HEK293 (cell line): ENCODE results near the gene C3.

ENCODE experiments used
- CTCF ChIA-PET: fragments of 350-600 bp; formaldehyde crosslinking; extraction: SDS; loops from one replicate; lab custom pipeline; 2021; ENCODE audit warnings: antibody characterized with exemption; lab: Yijun Ruan, JAX
- POLR2A ChIA-PET: fragments of 300-600 bp; formaldehyde crosslinking; extraction: SDS; loops from one replicate; lab custom pipeline; 2020; ENCODE audit warnings: antibody characterized with exemption, inconsistent platforms; lab: Yijun Ruan, JAX
- H3K27ac ChIP-seq: fragments of 200-500 bp; sonication (Bioruptor generic); 2 replicates; pipeline ENCODE4 v1.5.1; 2014; ENCODE audit warnings: low read depth, low read length, control low read depth, inconsistent platforms; ENCODE audit errors: extremely low read depth
- H3K36me3 ChIP-seq, 2 experiments: fragments of 200-500 bp in 1 of 2; sonication (Bioruptor generic) in 1 of 2; 1 replicate in 1 of 2; 2 replicates in 1 of 2; pipeline ENCODE4 v1.5.1; 2014 to 2017; ENCODE audit warnings: inconsistent platforms in 2 of 2, low read length in 2 of 2; ENCODE audit not compliant: control insufficient read depth in 2 of 2, insufficient read depth in 1 of 2
- H3K4me1 ChIP-seq: fragments of 200-500 bp; sonication (Bioruptor generic); 2 replicates; pipeline ENCODE4 v1.5.1; 2014; ENCODE audit warnings: mild to moderate bottlenecking, low read length, inconsistent platforms; ENCODE audit not compliant: control insufficient read depth, insufficient read depth
- H3K4me3 ChIP-seq: 2 replicates; pipeline ENCODE4 v1.5.1; 2011; ENCODE audit warnings: low read depth, mild to moderate bottlenecking, control low read depth, low read length, moderate library complexity
- H3K9me3 ChIP-seq: fragments of 200-500 bp; sonication (Bioruptor generic); 2 replicates; pipeline ENCODE4 v1.5.1; 2014; ENCODE audit warnings: low read depth, low read length, inconsistent platforms; ENCODE audit not compliant: control insufficient read depth, insufficient read depth
- GLIS1 ChIP-seq: fragments of 450-650 bp; formaldehyde crosslinking; IDR thresholded peaks from 2 replicates; pipeline ENCODE4 v1.5.1; 2016; ENCODE audit warnings: missing biosample characterization, missing genetic modification characterization
- KLF1 ChIP-seq: fragments of 450-650 bp; formaldehyde crosslinking; IDR thresholded peaks from 2 replicates; pipeline ENCODE4 v1.5.1; 2016; ENCODE audit warnings: missing biosample characterization, missing genetic modification characterization
- KLF10 ChIP-seq: fragments of 450-650 bp; IDR thresholded peaks from 2 replicates; pipeline ENCODE4 v1.5.1; 2018; ENCODE audit warnings: missing biosample characterization, mild to moderate bottlenecking, missing genetic modification characterization
- KLF8 ChIP-seq: fragments of 450-650 bp; formaldehyde crosslinking; IDR thresholded peaks from 2 replicates; pipeline ENCODE4 v1.5.1; 2016; ENCODE audit warnings: missing biosample characterization, missing genetic modification characterization
- MYNN ChIP-seq: fragments of 450-650 bp; formaldehyde crosslinking; IDR thresholded peaks from 2 replicates; pipeline ENCODE4 v1.5.1; 2016; ENCODE audit warnings: missing biosample characterization, missing genetic modification characterization, borderline replicate concordance
- TCF7L2 ChIP-seq: IDR thresholded peaks from 2 replicates; pipeline ENCODE4 v1.6.1; 2011; ENCODE audit warnings: low read depth, mild to moderate bottlenecking, inconsistent platforms, low read length, moderate library complexity, borderline replicate concordance
- YY2 ChIP-seq: fragments of 450-650 bp; formaldehyde crosslinking; IDR thresholded peaks from 2 replicates; pipeline ENCODE4 v1.5.1; 2016; ENCODE audit warnings: missing biosample characterization, missing genetic modification characterization
- ZBTB6 ChIP-seq: fragments of 450-650 bp; formaldehyde crosslinking; IDR thresholded peaks from 2 replicates; pipeline ENCODE4 v1.5.1; 2017; ENCODE audit warnings: missing biosample characterization, missing genetic modification characterization
- ZFP3 ChIP-seq: fragments of 450-650 bp; formaldehyde crosslinking; IDR thresholded peaks from 2 replicates; pipeline ENCODE4 v1.5.1; 2016; ENCODE audit warnings: low read depth, missing biosample characterization, missing genetic modification characterization
- ZIC2 ChIP-seq: fragments of 450-650 bp; formaldehyde crosslinking; IDR thresholded peaks from 2 replicates; pipeline ENCODE4 v1.5.1; 2016; ENCODE audit warnings: missing biosample characterization, missing genetic modification characterization
- ZNF146 ChIP-seq: fragments of 450-650 bp; formaldehyde crosslinking; IDR thresholded peaks from 2 replicates; pipeline ENCODE4 v1.5.1; 2016; ENCODE audit warnings: missing biosample characterization, missing genetic modification characterization
- ZNF155 ChIP-seq: fragments of 450-650 bp; formaldehyde crosslinking; IDR thresholded peaks from 2 replicates; pipeline ENCODE4 v1.5.1; 2016; ENCODE audit warnings: missing biosample characterization, missing genetic modification characterization
- ZNF274 ChIP-seq, 2 experiments: fragments of 200-500 bp in 1 of 2; fragments of 450-650 bp in 1 of 2; sonication (Bioruptor generic) in 1 of 2; formaldehyde crosslinking in 1 of 2; IDR thresholded peaks; 2 replicates each; pipeline versions ENCODE4 v1.5.1 to v1.6.1; 2014 to 2016; ENCODE audit warnings: borderline replicate concordance in 1 of 2, inconsistent platforms in 1 of 2, low read length in 1 of 2, missing biosample characterization in 1 of 2, missing genetic modification characterization in 1 of 2
- ZNF362 ChIP-seq: fragments of 450-650 bp; formaldehyde crosslinking; IDR thresholded peaks from 2 replicates; pipeline ENCODE4 v1.5.1; 2016; ENCODE audit warnings: missing biosample characterization, missing genetic modification characterization
- ZNF394 ChIP-seq: fragments of 450-650 bp; formaldehyde crosslinking; IDR thresholded peaks from 2 replicates; pipeline ENCODE4 v1.5.1; 2016; ENCODE audit warnings: missing biosample characterization, missing genetic modification characterization, mild to moderate bottlenecking, moderate library complexity, borderline replicate concordance
- ZNF48 ChIP-seq: fragments of 450-650 bp; formaldehyde crosslinking; IDR thresholded peaks from 2 replicates; pipeline ENCODE4 v1.5.1; 2016; ENCODE audit warnings: missing biosample characterization, missing genetic modification characterization
- ZNF488 ChIP-seq: fragments of 450-650 bp; formaldehyde crosslinking; IDR thresholded peaks from 2 replicates; pipeline ENCODE4 v1.5.1; 2016; ENCODE audit warnings: missing biosample characterization, missing genetic modification characterization
- ZNF600 ChIP-seq: fragments of 450-650 bp; formaldehyde crosslinking; IDR thresholded peaks from 2 replicates; pipeline ENCODE4 v1.5.1; 2016; ENCODE audit warnings: missing biosample characterization, missing genetic modification characterization
- ZNF654 ChIP-seq: fragments of 450-650 bp; formaldehyde crosslinking; IDR thresholded peaks from 2 replicates; pipeline ENCODE4 v1.5.1; 2016; ENCODE audit warnings: low read depth, missing biosample characterization, missing genetic modification characterization
- ZNF747 ChIP-seq: fragments of 450-650 bp; formaldehyde crosslinking; IDR thresholded peaks from 2 replicates; pipeline ENCODE4 v1.5.1; 2016; ENCODE audit warnings: missing biosample characterization, missing genetic modification characterization
- ZNF791 ChIP-seq: fragments of 450-650 bp; formaldehyde crosslinking; IDR thresholded peaks from 2 replicates; pipeline ENCODE4 v1.5.1; 2016; ENCODE audit warnings: missing biosample characterization, missing genetic modification characterization
- ZNF843 ChIP-seq: fragments of 450-650 bp; formaldehyde crosslinking; IDR thresholded peaks from 2 replicates; pipeline ENCODE4 v1.5.1; 2016; ENCODE audit warnings: missing biosample characterization, missing genetic modification characterization

C3 gene

GRCh38 chr19:6721773-6722172 is 1.3 kb upstream of the C3 start:
- TF ChIP-seq ZNF654 (tag by site-specific recombination) (no peak), ZNF488 (tag by site-specific recombination) (no peak), MYNN (tag by site-specific recombination) (no peak), ZNF394 (no peak), ZIC2 (tag by site-specific recombination) (no peak), KLF1 (tag by site-specific recombination) (no peak), ZNF155 (tag by site-specific recombination) (no peak), ZNF600 (tag by site-specific recombination) (no peak), KLF10 (tag by site-specific recombination) (no peak), GLIS1 (tag by site-specific recombination) (no peak), ZNF791 (no peak), ZNF274 (IDR thresholded peaks at IDR 0.05; ENCODE audit: low read length) (no peak), ZNF274 (tag by site-specific recombination; IDR thresholded peaks at IDR 0.05; ENCODE audit: borderline replicate concordance) (no peak), YY2 (tag by site-specific recombination) (no peak), TCF7L2 (no peak), ZNF48 (tag by site-specific recombination) (no peak), ZNF146 (tag by site-specific recombination) (no peak), ZNF747 (tag by site-specific recombination) (no peak), ZNF362 (tag by site-specific recombination) (no peak), ZBTB6 (tag by site-specific recombination) (no peak), KLF8 (tag by site-specific recombination) (no peak)
- TF ChIP-seq, all 188 proteins: peak for 0
- no peak overlapping the region for H3K27ac ChIP-seq
- CTCF ChIA-PET = interaction anchor here (0.7 to 1.0 kb wide), 2 partner anchors 10 to 205 kb away, joined by 5 to 6 read pairs; no protein-coding TSS in a partner anchor
- H3K9me3 ChIP-seq = no peaks in the 10 kb centered on the region
- H3K4me3 ChIP-seq = no peak overlapping the region
- POLR2A ChIA-PET = no interaction called here
- H3K4me1 ChIP-seq = no peaks in the 10 kb centered on the region
- H3K36me3 ChIP-seq = no peaks in the 10 kb centered on the region

GRCh38 chr19:6721138-6721474 is 656 bp upstream of the C3 start:
- peak; percentile 92 for TF ChIP-seq ZFP3 (tag by site-specific recombination)
- no peak for TF ChIP-seq ZNF843 (tag by site-specific recombination)
- Histone ChIP-seq H3K9me3 (no peaks in the 10 kb centered on the region), H3K27ac (no peak overlapping the region), H3K4me1 (no peaks in the 10 kb centered on the region), H3K36me3 (no peaks in the 10 kb centered on the region), H3K4me3 (no peak overlapping the region)
- CTCF ChIA-PET = interaction anchor here (0.6 kb wide), 1 partner anchor 851 kb away, joined by 4 read pairs; no protein-coding TSS in a partner anchor
- POLR2A ChIA-PET = interaction anchor here (0.6 kb wide), 1 partner anchor 49 kb away, joined by 4 read pairs; no protein-coding TSS in a partner anchor
